DMS 273 (cell line): ENCODE measurements around the gene LHFPL4.

Source experiments
- DNase-seq: peaks from one replicate; lab custom pipeline; 2025; ENCODE audit not compliant: unreplicated experiment; lab: John Stamatoyannopoulos, UW

The LHFPL4 gene

DNA sequence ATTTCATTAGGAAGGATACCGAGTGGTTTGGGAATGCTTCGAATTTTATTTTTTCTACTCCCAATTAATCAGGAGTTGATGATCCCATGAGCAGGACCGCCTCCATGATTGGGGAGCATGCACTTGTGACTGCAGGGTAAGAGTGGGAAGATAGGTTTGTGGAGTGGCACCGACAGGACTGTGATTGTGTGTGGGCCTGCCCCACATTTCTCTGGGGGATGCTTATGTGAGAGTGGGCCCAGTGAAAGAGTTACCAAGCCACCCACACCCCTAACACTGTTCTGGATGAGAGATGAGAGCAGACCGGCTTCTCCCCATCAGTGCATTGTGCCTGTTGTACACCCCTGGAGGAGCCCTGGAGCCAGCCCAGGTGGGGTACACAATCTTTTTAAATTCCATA, 76.7 kb downstream of the LHFPL4 start:
- no peak for DNase-seq

DNA sequence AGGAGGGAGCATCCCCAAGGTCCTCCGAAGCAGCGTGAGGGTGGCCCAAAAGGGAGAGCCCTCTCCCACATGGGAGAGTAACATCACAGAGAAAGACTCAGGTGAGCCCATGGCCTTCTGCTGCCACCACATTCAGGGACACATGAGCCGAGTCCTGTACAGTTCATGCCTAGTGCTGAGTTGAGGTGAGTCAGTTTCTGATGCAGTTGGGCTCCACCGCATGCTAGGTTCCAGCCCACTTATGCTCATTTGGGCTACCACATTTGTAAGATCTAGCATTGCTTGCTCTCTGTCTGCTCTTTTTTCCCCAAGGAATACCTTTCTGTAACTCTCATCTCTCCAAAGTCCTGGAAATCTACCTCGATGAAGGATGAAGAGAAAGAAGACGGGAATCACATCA, 79.1 kb downstream of the LHFPL4 start:
- no peak for DNase-seq

DNA sequence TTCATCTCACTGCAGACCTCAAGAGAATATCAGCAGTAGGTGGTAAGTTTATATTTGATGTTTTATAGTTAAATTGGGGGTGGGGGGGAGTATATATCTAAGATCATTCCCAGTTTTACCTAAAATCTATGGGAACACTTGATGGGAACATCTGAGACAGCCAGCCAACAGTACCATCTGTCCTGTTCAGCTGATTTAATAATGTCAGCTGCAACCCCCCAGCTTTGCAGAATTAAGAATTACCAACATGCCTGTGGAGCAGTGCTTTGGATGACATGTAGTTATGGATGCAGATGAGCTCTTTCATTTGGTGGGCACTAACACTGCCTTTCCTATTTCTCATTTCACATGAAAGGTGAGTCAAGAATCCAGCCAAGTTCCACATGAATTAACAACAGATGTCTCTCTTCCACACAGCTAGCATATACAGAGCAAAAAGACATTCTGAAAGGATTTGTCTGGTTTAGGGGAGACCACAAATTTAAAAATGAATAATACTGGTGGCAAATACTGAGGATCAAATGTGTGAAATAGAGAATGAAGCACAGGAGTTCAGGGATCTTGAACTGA, 80.0 kb downstream of the LHFPL4 start:
- DNase-seq, result no peak

DNA sequence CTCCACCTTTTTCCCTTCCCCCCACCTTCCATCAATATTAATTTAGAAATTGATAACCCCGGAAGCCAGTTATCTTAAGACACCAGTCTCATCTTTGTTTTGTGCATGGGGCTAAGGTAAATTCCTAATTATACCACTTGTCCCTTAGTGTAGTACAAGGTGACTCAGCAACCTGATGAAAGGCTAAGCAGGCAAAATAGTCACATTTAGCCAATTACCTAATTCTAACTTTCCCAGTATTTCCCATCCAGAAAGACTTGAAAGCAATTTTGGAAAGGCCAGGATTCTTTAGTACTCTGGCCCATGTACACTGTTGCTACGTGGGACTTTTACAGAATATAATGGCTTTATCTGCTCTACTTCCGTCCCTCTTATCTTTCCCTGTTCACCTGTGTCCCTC, 83.6 kb downstream of the LHFPL4 start:
- DNase-seq, result no peak

GRCh38 chr3:9468460-9468859, 85.2 kb downstream of the LHFPL4 start:
- no peak for DNase-seq

GRCh38 chr3:9467451-9467850, 86.2 kb downstream of the LHFPL4 start:
- no peak for DNase-seq

DNA sequence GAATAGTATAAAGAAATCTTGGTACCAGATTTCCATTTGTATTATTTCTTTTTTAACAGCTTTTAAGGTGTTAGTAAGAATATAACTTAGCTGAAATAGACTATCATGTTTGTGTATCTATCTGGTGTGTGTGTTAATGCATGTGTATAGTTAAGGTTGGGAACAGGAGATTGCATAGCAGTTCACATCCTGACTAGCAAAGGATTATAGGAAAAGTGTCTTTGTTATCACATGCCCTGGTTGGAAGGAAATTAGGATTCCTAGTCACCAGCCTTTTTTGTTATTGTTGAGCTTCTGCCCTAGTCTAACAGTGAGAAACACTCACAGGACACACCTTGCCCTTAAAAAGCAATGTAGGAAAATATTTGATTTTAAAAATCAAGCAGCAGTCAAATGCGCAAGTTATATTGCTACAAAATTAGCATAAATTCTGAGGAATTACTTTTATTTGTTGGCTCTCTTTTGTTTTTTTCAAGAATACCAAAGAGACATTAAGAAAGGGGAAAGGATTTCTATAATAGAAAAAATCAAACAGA, 98.0 kb downstream of the LHFPL4 start:
- no peak for DNase-seq

DNA sequence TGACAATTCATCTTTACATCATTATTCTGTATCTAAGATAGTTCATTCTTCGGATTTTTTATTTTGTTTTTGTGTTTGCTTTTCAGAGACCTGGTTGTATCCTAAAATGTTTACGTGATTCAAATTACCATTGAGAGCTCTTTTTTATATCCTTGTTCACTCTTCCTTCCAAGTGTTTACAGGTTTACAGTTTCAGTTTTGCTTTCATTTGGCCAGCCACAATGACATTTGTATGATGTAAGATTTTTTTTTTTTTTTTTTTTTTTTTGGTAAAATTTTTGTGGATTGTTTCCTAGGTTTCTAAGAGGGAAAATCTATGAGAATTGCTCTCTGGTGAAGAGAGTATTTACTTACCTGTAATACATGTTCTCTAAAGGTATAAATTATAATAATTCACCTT, 101.2 kb downstream of the LHFPL4 start:
- DNase-seq, result no peak

GRCh38 chr3:9450991-9451390, 102.6 kb downstream of the LHFPL4 start:
- DNase-seq, result no peak

- no peak for DNase-seq
Measured at GRCh38 chr3:9450126-9450525, 103.5 kb downstream of the LHFPL4 start.

GRCh38 chr3:9448643-9449042, 105.0 kb downstream of the LHFPL4 start:
- DNase-seq, result no peak
